Osteocyte (in vitro differentiated cells): Measurements from ENCODE around the gene PRKCE. TPM values are rescaled to one million over a fixed set of nuclear protein-coding genes. Genes with fewer than 3 reads are reported as not detected.

Source experiments
- DNase-seq: peaks from one replicate; pipeline ENCODE4 v3.0.0; 2021; ENCODE audit warnings: mixed read lengths; ENCODE audit not compliant: unreplicated experiment; ENCODE audit errors: extremely low spot score
- H3K27ac Mint-ChIP-seq: one replicate; pipeline ENCODE4 v1.8.0; 2021; ENCODE audit warnings: mild to moderate bottlenecking, mixed read lengths; ENCODE audit not compliant: unreplicated experiment
- H3K27me3 Mint-ChIP-seq: one replicate; pipeline ENCODE4 v1.8.0; 2021; ENCODE audit warnings: mixed read lengths; ENCODE audit not compliant: unreplicated experiment
- H3K36me3 Mint-ChIP-seq: one replicate; pipeline ENCODE4 v1.8.0; 2021; ENCODE audit warnings: mixed read lengths; ENCODE audit not compliant: unreplicated experiment
- H3K4me1 Mint-ChIP-seq: one replicate; pipeline ENCODE4 v1.8.0; 2021; ENCODE audit warnings: mixed read lengths; ENCODE audit not compliant: unreplicated experiment
- H3K4me3 Mint-ChIP-seq: one replicate; pipeline ENCODE4 v1.8.0; 2021; ENCODE audit warnings: mild to moderate bottlenecking, moderate library complexity, mixed read lengths; ENCODE audit not compliant: unreplicated experiment
- H3K9me3 Mint-ChIP-seq: one replicate; pipeline ENCODE4 v1.8.0; 2021; ENCODE audit warnings: mixed read lengths; ENCODE audit not compliant: unreplicated experiment
- CTCF ChIP-seq: fragments of 200-600 bp; sonication (generic); IDR thresholded peaks from 2 replicates; pipeline ENCODE4 v1.5.0; 2021; ENCODE audit warnings: antibody characterized with exemption, mild to moderate bottlenecking, moderate library complexity
- total RNA-seq: library from RNA; stranded (reverse); gene quantifications from 2 replicates; pipeline ENCODE4 v1.2.1, GENCODE V29; 2021

Gene PRKCE
- total RNA-seq, 1 donor from 2014 or later = 13.8 TPM

GRCh38 chr2:45745231-45745630, 93.8 kb downstream of the PRKCE start:
- Mint-ChIP-seq H3K27me3 (no peaks in the 10 kb centered on the region), H3K4me3 (no peak overlapping the region), H3K27ac (no peak overlapping the region), H3K9me3 (peaks cover 8% of the 10 kb centered on the region), H3K4me1 (peaks cover 21% of the 10 kb centered on the region), H3K36me3 (peaks cover 7% of the 10 kb centered on the region)
- no peak for DNase-seq
- no peak for TF ChIP-seq CTCF

- H3K27ac Mint-ChIP-seq = no peak overlapping the region
- H3K36me3 Mint-ChIP-seq = peaks cover 7% of the 10 kb centered on the region
- no peak for DNase-seq
- H3K4me1 Mint-ChIP-seq = peaks cover 15% of the 10 kb centered on the region
- H3K4me3 Mint-ChIP-seq = no peak overlapping the region
- TF ChIP-seq CTCF = no peak
- H3K9me3 Mint-ChIP-seq = peaks cover 8% of the 10 kb centered on the region
- no peaks in the 10 kb centered on the region for H3K27me3 Mint-ChIP-seq
These were observed 95.4 kb downstream of the PRKCE start for GRCh38 chr2:45746888-45747287.

- H3K9me3 Mint-ChIP-seq = peaks cover 8% of the 10 kb centered on the region
- H3K4me1 Mint-ChIP-seq = peaks cover 15% of the 10 kb centered on the region
- TF ChIP-seq CTCF = no peak
- no peak overlapping the region for H3K4me3 Mint-ChIP-seq
- no peak overlapping the region for H3K27ac Mint-ChIP-seq
- no peaks in the 10 kb centered on the region for H3K27me3 Mint-ChIP-seq
- DNase-seq = no peak
- peaks cover 5% of the 10 kb centered on the region for H3K36me3 Mint-ChIP-seq
These were observed 95.9 kb downstream of the PRKCE start for GRCh38 chr2:45747363-45747762.

- no peaks in the 10 kb centered on the region for H3K27me3 Mint-ChIP-seq
- peaks cover 8% of the 10 kb centered on the region for H3K9me3 Mint-ChIP-seq
- H3K36me3 Mint-ChIP-seq = peaks cover 5% of the 10 kb centered on the region
- peak overlapping the region; percentile 45 for H3K27ac Mint-ChIP-seq
- DNase-seq = no peak
- H3K4me1 Mint-ChIP-seq = peaks cover 11% of the 10 kb centered on the region
- TF ChIP-seq CTCF = no peak
- no peak overlapping the region for H3K4me3 Mint-ChIP-seq
These were observed 96.8 kb downstream of the PRKCE start for GRCh38 chr2:45748239-45748638.

- Mint-ChIP-seq H3K36me3 (peaks cover 5% of the 10 kb centered on the region), H3K27ac (no peak overlapping the region), H3K27me3 (no peaks in the 10 kb centered on the region), H3K4me3 (no peak overlapping the region), H3K4me1 (peaks cover 20% of the 10 kb centered on the region), H3K9me3 (peaks cover 8% of the 10 kb centered on the region)
- no peak for DNase-seq
- TF ChIP-seq CTCF = no peak
These were observed 98.5 kb downstream of the PRKCE start for GRCh38 chr2:45750001-45750400.
